K562 (cell line): ENCODE measurements around the gene NME7. TPM values are rescaled to one million over a fixed set of nuclear protein-coding genes. Genes with fewer than 3 reads are reported as not detected.

Source experiments
- CBFB ChIP-seq: sonication (generic); formaldehyde crosslinking; IDR thresholded peaks from 2 replicates; pipeline ENCODE4 v1.4.0; 2020; ENCODE audit warnings: mild to moderate bottlenecking, missing genetic modification reagents
- NFRKB ChIP-seq: fragments of 450-650 bp; IDR thresholded peaks from 2 replicates; pipeline ENCODE4 v1.6.1; 2016; ENCODE audit warnings: low read depth
- POLR2H ChIP-seq: IDR thresholded peaks from 2 replicates; pipeline ENCODE4 v1.6.1; 2016; ENCODE audit warnings: missing genetic modification characterization, low read depth, mild to moderate bottlenecking, control low read depth, missing compliant biosample characterization, moderate library complexity
- THRAP3 ChIP-seq: fragments of 450-650 bp; IDR thresholded peaks from 2 replicates; pipeline ENCODE4 v1.6.1; 2016; ENCODE audit warnings: mild to moderate bottlenecking, inconsistent platforms, borderline replicate concordance
- polyA plus RNA-seq, 8 experiments: library from polyadenylated mRNA; depleted of rRNA in 4 of 8; stranded (reverse) in 5 of 8; unstranded in 3 of 8; fragments of >200 nt; fragmentation: Nextera tagmentation in 2 of 8; fragmentation: Illumina TruSeq in 1 of 8; extraction: Ambion mirVana in 2 of 8; extraction: Trizol in 1 of 8; gene quantifications; 2 replicates each; pipeline versions ENCODE4 v1.2.1 to v1.2.3, GENCODE V29; 2011 to 2014; ENCODE audit warnings: inconsistent platforms in 1 of 8, missing spikeins in 1 of 8
- total RNA-seq, 7 experiments: library from RNA; depleted of rRNA in 6 of 7; stranded (reverse); fragments of >200 nt in 6 of 7; fragmentation: Illumina TruSeq in 2 of 7; extraction: Trizol in 2 of 7; gene quantifications; 2 replicates each; pipeline versions ENCODE4 v1.2.1 to v1.2.3, GENCODE V29; 2011 to 2021; ENCODE audit warnings: low replicate concordance in 1 of 7
- TF ChIP-seq, protein P1 (sequence below): fragments of 250-450 bp; sonication (Bioruptor Pico); IDR thresholded peaks from 2 replicates; pipeline ENCODE4 v1.4.0; 2020
- TF ChIP-seq, protein P2 (sequence below): fragments of 450-650 bp; IDR thresholded peaks from 2 replicates; pipeline ENCODE4 v1.6.1; 2017; ENCODE audit warnings: mild to moderate bottlenecking, moderate library complexity
- TF ChIP-seq, protein P3 (sequence below): fragments of 250-450 bp; sonication (Bioruptor Pico); IDR thresholded peaks from 2 replicates; pipeline ENCODE4 v1.5.0; 2020; ENCODE audit warnings: mild to moderate bottlenecking
- TF ChIP-seq, protein P4 (sequence below): IDR thresholded peaks from 3 replicates; pipeline ENCODE4 v1.6.1; 2011; ENCODE audit warnings: borderline replicate concordance, mild to moderate bottlenecking, moderate library complexity; ENCODE audit not compliant: insufficient read length; ENCODE audit errors: extremely low read depth
- TF ChIP-seq, protein P5 (sequence below): fragments of 250-450 bp; sonication (Bioruptor Pico); IDR thresholded peaks from 2 replicates; pipeline ENCODE4 v1.4.0; 2020; ENCODE audit warnings: mild to moderate bottlenecking, moderate library complexity

NME7 gene
- total and polyA plus RNA-seq, 9 of the 15 experiments (the other 6 are each of a cell fraction or from before 2014, with no cell fraction given): 7.9 to 43.2 (median 23.9) TPM

DNA sequence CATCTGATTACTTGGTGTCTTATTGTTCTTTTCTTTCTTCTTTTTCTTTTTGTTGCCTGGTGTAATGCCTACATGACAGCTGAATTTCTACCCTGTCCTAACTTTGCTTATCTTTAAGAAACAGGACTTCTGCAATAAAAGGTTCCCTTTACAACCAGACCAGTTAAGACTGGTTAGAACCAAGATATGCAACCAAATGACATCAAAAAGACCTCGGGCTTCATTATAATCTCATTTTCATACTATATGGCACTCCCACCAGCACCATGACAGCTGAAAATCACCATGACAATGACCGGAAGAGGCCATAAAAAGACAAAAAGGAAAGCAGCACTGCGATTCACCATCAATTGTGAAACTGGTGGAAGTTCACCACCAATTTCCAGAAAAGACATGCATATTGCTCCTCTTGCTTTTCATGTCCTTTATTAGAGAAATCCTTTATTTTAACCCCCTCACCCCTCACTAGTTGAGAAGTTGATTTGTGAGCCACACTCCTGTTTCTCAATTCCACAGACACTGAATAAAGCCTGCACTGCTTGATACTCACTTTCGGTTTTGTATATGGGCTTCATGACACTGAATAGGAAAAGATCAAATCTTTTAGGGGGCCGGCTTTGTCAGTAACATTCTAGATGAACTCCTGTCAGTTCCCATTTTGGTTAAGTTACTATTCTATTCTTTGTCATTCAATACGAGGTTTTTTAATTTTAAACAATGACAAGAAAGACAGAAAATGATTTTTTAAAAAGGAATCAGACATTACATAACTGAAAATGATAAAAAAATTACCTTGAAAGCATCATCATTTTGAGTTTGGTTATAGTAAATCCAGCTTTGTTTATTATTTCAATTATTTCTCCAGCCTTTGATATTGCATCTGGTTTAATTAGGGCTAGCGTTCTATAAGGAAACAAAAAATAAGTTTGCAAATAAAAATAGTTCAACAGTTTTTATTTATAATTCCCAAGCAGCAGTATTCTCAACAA lies 58.1 kb downstream of the NME7 start (continued):
- TF ChIP-seq, protein P1, sequence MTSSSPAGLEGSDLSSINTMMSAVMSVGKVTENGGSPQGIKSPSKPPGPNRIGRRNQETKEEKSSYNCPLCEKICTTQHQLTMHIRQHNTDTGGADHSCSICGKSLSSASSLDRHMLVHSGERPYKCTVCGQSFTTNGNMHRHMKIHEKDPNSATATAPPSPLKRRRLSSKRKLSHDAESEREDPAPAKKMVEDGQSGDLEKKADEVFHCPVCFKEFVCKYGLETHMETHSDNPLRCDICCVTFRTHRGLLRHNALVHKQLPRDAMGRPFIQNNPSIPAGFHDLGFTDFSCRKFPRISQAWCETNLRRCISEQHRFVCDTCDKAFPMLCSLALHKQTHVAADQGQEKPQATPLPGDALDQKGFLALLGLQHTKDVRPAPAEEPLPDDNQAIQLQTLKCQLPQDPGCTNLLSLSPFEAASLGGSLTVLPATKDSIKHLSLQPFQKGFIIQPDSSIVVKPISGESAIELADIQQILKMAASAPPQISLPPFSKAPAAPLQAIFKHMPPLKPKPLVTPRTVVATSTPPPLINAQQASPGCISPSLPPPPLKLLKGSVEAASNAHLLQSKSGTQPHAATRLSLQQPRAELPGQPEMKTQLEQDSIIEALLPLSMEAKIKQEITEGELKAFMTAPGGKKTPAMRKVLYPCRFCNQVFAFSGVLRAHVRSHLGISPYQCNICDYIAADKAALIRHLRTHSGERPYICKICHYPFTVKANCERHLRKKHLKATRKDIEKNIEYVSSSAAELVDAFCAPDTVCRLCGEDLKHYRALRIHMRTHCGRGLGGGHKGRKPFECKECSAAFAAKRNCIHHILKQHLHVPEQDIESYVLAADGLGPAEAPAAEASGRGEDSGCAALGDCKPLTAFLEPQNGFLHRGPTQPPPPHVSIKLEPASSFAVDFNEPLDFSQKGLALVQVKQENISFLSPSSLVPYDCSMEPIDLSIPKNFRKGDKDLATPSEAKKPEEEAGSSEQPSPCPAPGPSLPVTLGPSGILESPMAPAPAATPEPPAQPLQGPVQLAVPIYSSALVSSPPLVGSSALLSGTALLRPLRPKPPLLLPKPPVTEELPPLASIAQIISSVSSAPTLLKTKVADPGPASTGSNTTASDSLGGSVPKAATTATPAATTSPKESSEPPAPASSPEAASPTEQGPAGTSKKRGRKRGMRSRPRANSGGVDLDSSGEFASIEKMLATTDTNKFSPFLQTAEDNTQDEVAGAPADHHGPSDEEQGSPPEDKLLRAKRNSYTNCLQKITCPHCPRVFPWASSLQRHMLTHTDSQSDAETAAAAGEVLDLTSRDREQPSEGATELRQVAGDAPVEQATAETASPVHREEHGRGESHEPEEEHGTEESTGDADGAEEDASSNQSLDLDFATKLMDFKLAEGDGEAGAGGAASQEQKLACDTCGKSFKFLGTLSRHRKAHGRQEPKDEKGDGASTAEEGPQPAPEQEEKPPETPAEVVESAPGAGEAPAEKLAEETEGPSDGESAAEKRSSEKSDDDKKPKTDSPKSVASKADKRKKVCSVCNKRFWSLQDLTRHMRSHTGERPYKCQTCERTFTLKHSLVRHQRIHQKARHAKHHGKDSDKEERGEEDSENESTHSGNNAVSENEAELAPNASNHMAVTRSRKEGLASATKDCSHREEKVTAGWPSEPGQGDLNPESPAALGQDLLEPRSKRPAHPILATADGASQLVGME (CRISPR knock-in tag): no peak
- TF ChIP-seq POLR2H (tag): peak; percentile 61
- TF ChIP-seq, protein P2, sequence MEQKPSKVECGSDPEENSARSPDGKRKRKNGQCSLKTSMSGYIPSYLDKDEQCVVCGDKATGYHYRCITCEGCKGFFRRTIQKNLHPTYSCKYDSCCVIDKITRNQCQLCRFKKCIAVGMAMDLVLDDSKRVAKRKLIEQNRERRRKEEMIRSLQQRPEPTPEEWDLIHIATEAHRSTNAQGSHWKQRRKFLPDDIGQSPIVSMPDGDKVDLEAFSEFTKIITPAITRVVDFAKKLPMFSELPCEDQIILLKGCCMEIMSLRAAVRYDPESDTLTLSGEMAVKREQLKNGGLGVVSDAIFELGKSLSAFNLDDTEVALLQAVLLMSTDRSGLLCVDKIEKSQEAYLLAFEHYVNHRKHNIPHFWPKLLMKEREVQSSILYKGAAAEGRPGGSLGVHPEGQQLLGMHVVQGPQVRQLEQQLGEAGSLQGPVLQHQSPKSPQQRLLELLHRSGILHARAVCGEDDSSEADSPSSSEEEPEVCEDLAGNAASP: no peak
- TF ChIP-seq THRAP3: no peak
- TF ChIP-seq, protein P3, sequence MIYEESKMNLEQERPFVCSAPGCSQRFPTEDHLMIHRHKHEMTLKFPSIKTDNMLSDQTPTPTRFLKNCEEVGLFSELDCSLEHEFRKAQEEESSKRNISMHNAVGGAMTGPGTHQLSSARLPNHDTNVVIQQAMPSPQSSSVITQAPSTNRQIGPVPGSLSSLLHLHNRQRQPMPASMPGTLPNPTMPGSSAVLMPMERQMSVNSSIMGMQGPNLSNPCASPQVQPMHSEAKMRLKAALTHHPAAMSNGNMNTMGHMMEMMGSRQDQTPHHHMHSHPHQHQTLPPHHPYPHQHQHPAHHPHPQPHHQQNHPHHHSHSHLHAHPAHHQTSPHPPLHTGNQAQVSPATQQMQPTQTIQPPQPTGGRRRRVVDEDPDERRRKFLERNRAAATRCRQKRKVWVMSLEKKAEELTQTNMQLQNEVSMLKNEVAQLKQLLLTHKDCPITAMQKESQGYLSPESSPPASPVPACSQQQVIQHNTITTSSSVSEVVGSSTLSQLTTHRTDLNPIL: no peak
- TF ChIP-seq, protein P4, sequence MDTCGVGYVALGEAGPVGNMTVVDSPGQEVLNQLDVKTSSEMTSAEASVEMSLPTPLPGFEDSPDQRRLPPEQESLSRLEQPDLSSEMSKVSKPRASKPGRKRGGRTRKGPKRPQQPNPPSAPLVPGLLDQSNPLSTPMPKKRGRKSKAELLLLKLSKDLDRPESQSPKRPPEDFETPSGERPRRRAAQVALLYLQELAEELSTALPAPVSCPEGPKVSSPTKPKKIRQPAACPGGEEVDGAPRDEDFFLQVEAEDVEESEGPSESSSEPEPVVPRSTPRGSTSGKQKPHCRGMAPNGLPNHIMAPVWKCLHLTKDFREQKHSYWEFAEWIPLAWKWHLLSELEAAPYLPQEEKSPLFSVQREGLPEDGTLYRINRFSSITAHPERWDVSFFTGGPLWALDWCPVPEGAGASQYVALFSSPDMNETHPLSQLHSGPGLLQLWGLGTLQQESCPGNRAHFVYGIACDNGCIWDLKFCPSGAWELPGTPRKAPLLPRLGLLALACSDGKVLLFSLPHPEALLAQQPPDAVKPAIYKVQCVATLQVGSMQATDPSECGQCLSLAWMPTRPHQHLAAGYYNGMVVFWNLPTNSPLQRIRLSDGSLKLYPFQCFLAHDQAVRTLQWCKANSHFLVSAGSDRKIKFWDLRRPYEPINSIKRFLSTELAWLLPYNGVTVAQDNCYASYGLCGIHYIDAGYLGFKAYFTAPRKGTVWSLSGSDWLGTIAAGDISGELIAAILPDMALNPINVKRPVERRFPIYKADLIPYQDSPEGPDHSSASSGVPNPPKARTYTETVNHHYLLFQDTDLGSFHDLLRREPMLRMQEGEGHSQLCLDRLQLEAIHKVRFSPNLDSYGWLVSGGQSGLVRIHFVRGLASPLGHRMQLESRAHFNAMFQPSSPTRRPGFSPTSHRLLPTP: no peak
- TF ChIP-seq NFRKB: peak; percentile 66; the same call in 1 of the 2 replicates
- TF ChIP-seq, protein P5, sequence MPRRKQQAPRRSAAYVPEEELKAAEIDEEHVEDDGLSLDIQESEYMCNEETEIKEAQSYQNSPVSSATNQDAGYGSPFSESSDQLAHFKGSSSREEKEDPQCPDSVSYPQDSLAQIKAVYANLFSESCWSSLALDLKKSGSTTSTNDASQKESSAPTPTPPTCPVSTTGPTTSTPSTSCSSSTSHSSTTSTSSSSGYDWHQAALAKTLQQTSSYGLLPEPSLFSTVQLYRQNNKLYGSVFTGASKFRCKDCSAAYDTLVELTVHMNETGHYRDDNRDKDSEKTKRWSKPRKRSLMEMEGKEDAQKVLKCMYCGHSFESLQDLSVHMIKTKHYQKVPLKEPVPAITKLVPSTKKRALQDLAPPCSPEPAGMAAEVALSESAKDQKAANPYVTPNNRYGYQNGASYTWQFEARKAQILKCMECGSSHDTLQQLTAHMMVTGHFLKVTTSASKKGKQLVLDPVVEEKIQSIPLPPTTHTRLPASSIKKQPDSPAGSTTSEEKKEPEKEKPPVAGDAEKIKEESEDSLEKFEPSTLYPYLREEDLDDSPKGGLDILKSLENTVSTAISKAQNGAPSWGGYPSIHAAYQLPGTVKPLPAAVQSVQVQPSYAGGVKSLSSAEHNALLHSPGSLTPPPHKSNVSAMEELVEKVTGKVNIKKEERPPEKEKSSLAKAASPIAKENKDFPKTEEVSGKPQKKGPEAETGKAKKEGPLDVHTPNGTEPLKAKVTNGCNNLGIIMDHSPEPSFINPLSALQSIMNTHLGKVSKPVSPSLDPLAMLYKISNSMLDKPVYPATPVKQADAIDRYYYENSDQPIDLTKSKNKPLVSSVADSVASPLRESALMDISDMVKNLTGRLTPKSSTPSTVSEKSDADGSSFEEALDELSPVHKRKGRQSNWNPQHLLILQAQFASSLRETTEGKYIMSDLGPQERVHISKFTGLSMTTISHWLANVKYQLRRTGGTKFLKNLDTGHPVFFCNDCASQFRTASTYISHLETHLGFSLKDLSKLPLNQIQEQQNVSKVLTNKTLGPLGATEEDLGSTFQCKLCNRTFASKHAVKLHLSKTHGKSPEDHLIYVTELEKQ: no peak
- no peak for TF ChIP-seq CBFB (CRISPR knock-in tag)
